GM21360 (cell line): ENCODE data around the gene SAG.
A peak's percentile ranks its signal among the peaks of the same experiment; 100 is the strongest.
"Not testable (repeated sequence)": the region's sequence is repeated elsewhere in the genome, so short reads cannot be mapped to it uniquely, and the experiment has no call there.

ENCODE experiments used
- ATAC-seq: cut with Tn5 transposase; IDR thresholded peaks from one replicate; pipeline ENCODE4 v1.9.1; 2021; ENCODE audit warnings: mild to moderate bottlenecking, moderate library complexity; ENCODE audit not compliant: unreplicated experiment

SAG gene

DNA sequence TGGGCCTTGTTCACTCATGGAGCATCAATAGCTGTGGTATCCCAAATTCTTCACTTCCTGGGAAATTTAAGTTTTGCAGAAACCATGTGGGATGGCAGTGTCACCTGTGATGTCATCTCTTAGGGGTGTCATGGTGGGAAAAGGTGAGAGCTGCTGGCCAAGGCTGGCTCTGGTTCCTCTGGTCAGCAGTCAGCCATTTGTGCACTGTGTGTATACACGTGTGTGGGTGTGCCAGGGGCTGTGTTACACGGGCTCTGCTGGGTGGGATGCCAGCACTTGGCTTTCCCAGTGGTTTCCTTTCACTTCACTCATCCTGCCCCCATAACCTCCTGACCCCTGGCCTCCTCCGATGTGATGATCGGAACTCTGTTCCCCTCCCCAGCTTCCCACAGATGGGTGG lies 21.3 kb downstream of the SAG start:
- no peak for ATAC-seq

DNA sequence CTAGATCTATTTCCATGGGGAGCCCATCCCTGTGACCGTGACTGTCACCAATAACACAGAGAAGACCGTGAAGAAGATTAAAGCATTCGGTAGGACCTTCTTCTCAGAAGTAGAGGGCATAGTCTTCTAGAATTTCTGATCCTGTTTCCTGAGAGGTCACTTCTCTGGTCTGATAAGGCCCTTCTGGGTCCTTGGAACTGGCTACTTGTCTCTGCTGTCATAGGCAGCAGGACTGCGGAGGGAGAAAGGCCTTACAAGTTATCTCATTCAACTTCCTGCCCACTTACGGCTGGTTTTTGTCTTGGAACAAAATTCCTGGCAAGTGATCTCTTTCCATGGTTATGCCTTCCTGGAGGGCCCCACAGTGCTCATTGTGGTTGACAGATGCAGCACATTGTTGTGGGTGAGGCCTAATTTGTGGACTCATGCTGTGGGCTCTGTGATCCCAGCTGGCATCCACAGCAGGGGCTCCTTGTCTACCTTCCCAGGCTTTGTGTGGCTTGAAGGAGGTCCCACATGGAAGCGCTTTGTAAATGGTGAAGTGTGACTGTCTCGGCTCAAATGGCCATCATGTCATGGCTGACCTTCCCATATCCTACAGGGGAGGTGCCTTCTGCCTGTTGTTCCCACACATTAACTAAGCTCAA lies 22.0 kb downstream of the SAG start:
- no peak for ATAC-seq

DNA sequence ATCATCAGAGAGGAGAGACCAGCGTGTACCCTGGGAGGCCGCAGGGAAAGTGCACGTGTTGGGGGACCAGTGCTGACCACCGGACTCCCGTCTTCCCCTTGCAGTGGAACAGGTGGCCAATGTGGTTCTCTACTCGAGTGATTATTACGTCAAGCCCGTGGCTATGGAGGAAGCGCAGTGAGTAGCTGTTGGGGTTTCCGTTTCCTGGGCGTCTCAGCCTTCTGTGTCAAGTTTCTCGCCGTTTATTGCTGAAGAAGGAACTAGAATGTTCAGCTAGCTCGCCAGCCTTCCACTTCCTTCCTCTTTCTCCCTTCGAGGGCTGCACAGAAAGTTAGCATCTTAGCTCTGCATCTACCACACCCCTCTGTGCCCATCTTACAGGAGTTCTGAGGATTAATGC lies 23.9 kb downstream of the SAG start:
- ATAC-seq: peak; percentile 78

DNA sequence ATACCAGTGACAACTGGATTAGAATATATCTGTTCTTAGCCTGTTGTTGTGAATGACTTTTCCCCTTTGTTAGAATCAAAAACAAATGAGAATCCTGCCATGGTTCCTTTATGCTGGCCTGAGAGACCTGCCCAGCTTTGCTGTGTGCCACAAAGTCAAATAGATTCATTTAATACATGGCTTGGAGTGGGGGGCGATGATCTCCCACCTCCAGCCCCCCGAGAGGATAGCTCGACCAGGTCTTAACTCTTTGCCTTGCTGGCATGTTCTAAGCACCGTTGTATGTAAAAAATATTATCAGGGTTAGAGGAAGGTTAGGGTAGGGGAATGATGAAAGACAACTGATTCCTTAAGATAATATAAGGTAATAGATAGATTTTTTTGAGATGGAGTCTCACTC lies 24.5 kb downstream of the SAG start:
- no peak for ATAC-seq

DNA sequence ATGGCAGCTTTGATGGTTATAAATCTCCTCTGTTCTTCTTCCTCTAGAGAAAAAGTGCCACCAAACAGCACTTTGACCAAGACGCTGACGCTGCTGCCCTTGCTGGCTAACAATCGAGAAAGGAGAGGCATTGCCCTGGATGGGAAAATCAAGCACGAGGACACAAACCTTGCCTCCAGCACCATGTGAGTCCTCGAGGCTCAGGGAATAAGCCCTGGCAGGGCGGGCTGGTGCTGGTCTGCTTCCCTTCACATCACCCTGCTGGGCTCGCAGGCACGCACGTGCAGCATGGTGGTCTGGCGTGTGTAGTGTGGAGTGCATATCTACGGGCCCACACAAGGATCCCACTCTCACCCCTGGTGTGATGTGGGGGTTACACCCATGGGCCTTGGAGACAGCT lies 27.3 kb downstream of the SAG start:
- no peak for ATAC-seq

DNA sequence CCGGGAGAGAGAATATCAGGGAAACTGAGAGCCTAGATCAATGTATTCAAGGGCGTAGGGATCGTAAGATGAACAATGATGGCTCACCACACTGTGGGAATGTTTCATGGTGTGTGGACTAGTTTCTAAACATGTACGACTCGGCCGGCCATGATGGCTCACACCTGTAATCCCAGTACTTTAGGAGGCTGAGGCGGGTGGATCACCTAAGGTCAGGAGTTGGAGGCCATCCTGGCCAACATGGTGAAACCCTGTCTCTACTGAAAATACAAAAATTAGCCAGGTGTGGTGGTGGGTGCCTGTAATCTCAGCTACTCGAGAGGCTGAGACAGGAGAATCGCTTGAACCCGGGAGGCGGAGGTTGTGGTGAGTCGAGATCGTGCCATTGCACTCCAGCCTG lies 28.5 kb downstream of the SAG start:
- not testable (repeated sequence) for ATAC-seq

DNA sequence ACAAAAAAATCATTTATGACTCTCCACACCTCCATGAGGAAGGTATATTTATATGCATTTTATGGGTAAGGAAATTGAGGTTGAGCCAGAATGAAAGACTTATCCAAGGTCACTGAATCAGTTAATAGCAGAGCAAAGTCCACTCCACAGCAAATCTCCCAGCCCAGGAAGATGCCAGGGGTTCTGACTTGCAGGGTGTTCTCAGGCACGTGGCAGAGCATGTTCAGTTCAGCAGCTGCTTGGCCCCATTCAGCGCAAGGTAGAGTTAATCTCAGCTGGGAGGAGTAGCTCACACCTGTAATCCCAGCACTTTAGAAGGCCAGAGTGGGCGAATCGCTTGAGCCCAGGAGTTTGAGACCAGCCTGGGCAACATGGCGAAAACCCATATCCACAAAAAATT lies 28.9 kb downstream of the SAG start:
- no peak for ATAC-seq

DNA sequence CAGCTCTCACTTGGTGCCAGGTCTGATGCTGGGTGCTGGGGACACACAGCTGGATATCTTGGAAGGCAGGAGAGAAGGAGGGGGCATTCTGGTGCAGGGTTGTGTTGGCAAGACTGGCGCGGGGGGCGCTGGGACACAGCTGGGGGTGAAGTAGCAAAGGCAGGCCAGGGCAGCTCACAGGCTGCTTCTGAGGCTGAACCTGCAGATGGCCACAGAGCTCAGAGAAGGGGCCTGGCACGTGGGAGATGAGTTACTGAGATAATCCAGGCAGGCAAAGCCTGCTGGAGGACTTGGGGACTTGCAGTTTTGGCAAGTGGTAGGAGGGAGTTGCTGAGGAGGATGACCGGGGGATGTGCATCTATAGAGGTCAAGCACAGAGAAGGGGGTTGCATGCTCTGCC lies 30.4 kb downstream of the SAG start:
- no peak for ATAC-seq

DNA sequence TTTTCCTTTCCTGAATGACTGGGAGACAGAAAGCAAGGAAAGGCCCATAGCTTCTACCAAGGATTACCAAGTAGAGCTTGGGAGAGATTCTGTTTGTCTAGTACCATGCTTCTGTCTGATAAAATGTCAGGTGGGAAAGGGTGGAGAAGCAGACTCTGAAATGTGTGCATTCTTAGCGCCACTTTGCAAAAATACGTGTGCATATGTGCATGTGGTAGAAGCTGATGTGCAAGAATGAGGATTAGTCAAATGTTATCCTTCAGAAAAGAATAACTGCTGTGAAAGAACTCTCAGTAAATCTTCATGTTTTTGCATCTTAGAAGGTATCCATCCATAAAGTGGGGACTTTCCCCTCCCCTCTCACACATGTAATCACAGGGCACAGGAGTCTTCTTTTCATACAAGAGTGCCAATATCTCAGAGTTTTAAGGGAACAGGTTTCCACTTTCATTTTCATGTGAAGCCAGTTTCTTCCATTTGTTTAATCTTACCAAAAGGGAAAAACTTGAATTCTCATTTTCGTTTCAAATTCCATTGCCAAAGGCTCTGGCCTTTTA lies 31.3 kb downstream of the SAG start:
- ATAC-seq: no peak

DNA sequence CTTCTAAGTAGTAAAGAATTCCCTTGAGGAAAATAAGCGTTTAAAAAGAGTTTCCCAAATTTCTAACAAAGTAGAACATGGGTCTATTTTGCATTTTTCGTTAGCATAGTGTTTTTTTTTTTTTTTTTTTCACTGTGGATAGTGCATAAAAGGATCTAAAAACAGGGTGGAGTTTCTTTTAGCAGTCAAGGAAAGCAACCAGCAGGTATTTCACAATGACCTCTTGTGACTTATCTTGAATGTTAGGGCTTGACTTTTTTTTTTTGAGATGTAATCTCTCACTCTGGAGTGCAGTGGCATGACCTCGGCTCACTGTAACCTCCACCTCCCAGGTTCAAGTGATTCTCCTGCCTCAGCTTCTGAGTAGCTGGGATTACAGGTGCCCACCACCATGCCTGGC lies 31.8 kb downstream of the SAG start:
- ATAC-seq: no peak

DNA sequence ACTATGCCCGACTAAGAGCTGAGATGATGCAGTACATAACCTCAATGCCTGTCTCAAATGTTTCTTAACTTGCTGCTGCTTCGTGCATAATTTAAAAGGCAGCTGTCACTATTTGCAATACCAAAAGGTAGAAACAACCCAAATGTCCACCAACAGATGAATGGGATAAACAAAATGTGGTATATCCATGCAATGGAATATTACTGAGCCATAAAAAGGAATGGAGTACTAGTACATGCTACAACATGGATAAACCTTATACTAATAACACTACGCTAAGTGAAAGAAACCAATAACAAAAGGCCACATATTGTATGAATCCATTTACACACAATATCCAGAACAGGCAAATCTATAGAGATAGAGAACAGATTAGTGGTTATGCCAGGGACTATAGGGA lies 33.7 kb downstream of the SAG start:
- no peak for ATAC-seq

DNA sequence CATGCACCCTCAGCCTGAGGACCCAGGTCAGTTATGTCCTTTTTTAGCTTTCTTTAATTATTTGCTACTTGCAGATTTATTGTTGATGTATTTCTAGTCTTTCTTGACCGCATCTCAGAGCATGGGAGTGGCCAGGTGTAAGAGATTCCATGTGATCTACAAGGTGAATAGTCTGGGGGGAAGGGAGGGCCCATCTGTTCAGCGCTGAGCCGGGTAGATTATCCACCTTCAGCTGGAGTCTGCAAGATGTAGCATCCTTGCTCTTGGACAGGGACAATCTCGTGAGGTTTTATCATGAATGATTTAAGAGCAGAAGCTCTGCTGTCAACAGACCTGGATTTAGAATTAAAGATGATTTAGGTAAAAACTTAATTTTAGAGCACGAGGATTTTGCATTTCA lies 34.7 kb downstream of the SAG start:
- no peak for ATAC-seq

DNA sequence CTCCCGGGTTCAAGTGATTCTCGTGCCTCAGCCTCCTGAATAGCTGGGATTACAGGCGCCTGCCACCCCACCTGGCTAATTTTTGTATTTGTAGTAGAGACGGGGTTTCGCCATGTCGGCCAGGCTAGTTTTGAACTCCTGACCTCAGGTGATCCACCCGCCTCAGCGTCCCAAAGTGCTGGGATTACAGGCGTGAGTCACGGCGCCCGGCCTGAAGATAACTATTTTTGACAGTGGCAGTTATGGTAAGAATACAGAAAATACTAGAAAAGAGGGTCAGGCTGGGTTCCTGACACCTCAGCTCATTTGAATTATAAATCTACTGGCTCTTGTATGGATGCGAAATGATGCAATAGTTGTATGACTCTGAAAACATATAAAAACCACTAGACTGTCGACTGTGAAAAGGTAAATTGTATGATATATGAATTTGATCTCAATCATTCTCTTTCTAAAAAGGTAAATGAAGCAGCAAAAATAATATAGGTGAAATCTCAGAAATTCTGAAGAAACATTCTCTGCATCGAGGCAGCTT lies 35.6 kb downstream of the SAG start:
- no peak for ATAC-seq

DNA sequence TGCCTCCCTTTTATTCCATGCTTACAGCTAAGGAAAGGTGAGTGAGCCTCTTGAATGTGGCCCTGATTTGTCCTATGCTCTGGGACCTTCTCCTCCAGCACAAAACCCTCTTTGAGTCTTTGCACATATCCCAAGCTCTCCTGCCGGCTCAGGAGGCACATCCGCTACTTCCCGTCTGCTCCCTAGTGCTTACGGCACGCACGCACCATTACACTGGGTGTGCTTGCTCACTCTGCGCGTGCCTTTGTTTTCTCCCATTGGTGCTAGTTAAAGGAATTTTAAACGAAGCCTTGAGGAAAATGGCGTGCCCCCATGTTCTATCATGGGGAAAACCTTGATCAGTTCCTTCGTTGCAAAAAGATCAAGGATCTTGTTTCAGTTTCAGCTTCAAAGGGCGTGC lies 38.8 kb downstream of the SAG start:
- no peak for ATAC-seq

DNA sequence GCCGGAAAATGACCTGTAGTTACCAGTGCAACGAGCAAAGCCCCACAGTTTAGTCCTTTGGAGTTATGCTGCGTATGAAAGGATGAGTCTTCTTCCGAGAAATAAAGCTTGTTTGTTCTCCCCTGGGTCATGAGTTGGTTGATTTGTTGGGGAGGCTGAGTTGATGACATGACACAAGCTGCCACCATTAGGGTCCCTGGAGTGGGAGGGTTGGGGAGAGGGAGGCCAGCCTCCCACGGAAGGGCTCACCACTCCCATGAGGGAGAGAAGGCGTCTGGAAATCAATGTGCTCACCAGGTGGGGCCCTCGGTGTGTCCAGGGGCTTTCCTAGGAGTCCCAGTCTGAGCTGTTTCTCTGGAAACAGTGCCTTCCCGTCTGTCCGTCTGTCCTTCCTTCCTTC lies 39.3 kb downstream of the SAG start:
- ATAC-seq: no peak

DNA sequence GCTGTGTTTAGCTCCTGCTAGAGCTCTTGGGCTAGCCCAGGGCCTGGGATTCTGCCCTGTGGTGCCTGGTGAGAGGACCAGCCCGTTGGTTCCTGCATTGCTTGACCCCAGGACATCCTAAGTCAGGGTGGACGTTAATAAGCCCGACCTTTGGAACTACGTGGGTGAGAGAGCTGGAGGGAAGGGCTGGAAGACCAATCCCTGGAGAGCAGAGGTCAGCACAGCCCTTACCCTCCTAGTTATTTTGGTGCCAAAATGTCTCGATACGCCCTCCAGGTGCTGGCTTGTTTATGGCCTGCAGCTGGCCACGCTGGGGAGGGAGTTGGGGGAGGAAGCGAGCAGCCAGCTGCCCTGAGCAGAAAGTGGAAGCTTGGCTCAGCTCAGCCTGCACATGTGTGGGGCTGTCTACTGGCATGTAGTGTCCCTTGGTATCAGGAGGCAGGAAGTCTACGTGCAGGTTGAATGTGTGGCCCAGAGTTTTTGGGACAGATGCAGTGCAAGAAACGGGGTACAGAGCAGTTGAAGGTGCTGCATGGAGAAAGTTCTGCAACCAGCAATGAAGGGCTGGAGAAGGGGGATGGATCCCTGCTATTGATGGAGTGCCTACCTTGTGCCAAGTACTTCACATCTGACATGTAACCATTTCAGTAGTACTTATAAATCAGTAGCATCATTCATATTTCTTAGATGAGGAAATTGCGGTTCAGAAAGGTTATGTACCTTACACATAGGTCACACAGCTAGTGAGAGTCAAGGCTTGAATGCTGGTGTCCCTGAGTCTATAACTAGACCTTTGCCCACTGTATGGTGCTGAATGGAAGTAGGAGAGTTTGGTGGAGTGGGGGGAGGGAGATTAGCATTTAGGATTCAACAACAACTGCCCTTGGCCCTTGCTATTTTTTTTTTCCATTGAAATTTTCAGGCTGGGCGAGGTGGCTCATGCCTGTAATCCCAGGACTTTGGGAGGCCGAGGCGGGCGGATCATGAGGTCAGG lies 41.7 kb downstream of the SAG start:
- peak; percentile 39 for ATAC-seq

DNA sequence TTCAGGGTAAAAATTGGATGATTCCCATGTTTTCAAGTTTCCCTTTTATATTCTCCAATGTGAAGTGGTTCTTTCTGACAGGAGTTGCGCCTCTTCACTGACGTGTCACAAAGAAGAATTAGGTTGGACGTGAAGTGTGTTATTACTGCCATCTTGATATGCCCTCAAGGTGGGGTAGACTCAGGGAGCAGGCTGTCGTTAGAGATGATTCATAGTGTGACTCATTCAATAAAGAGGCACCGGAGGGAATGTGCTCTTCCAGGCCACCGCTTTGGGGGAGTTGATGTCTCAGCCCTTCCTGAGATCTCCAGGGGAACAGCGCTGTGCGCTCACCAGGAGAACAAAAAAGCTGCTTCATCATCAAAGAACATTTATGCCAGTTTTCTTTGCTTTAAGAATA lies 43.1 kb downstream of the SAG start:
- no peak for ATAC-seq

DNA sequence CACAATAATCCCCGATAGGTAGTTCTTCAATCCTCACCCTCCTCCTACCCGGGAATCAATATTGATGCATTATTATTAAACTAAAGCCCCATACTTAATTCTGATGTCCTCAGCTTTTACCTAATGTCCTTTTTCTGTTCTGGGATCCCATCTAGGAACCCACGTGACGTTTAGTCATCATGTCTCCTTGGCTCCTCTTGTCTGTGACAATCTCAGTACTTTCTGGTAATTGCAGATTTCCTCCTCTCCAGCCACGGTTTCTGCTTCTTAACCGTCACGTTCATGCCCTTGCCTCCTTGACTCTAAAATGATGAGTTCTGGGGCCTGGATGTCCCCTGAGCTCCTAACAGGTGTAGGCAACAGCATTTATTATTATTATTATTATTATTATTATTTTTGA lies 43.8 kb downstream of the SAG start:
- ATAC-seq: no peak

DNA sequence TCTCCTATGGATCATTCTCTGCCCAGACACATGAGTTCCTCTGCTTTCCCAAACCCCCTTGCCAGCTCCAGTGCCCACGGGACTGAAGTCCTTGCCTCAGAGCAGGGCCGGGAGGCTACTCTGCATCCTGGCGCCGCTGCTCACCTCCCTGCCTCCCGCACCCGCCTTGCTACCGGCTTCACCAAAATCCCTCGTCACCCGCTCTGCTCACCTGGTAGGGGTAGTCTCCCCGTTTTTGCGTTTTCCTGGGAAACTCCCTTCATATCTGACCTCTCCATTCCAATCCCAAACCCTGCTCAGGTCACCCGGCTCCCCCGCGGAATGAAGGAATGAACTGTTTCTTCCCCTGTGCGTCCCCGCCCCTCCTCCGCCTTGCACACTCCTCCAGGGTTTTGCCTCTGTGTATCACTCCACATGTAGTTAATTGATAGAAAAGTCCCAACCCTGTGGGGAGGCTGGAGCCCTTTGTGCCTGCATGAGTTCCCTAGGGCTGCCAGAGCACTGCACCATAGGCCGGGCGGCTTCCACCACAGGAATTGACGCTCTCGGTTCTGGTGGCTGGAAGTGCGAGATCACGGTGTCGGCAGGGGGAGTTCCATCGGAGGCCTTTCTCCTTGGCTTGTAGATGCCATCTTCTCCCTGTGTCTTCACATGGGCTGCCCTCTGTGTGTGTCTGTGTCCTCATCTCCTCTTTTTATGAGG lies 44.7 kb downstream of the SAG start:
- ATAC-seq: no peak

DNA sequence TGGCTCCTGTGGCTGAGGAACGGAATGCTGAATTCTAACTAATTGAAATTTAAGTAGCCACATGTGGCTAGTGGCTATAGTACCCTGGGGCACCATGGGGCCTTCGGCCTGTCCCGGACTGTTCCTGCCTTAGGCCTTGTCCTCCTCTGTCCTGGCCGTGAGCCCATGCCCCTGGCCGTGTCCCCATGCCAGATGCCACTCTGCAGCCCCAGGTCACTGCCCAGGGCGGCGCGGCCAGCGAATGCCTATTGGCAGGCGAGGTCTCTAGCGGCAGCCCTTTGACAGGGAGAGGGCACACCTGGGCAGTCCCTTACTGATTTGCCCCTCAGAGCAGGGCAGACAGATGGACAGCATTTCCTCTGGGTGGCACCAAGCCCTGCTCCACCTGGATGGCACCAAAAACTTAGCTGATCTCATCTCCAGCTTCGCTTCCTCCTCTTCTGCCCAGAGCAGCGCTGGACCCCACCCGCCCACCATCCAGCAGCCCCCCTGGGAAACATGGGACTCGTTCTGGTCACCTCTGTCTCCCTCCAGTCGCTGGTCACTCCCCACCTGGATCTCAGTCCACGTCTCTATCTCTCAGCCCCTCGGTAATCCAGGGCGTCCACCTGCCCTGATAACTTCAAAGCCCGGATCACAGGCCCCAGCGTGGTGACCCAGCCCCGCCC lies 45.6 kb downstream of the SAG start:
- peak; percentile 1 for ATAC-seq
